ENCODE data around the gene TMEM63A.

GRCh38 chr1:225847610-225848009, 34.6 kb downstream of the TMEM63A start:
- TF ChIP-seq CTCF (IDR thresholded peaks at IDR 0.05) (no peak), POLR2A (IDR thresholded peaks at IDR 0.05; ENCODE audit: low read length) (no peak), CEBPB (IDR thresholded peaks at IDR 0.05) (no peak), CHD2 (IDR thresholded peaks at IDR 0.05; ENCODE audit: low read length, partially characterized antibody) (no peak), JUNB (IDR thresholded peaks at IDR 0.05) (no peak)
- TF ChIP-seq, protein P1, sequence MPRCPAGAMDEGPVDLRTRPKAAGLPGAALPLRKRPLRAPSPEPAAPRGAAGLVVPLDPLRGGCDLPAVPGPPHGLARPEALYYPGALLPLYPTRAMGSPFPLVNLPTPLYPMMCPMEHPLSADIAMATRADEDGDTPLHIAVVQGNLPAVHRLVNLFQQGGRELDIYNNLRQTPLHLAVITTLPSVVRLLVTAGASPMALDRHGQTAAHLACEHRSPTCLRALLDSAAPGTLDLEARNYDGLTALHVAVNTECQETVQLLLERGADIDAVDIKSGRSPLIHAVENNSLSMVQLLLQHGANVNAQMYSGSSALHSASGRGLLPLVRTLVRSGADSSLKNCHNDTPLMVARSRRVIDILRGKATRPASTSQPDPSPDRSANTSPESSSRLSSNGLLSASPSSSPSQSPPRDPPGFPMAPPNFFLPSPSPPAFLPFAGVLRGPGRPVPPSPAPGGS (IDR thresholded peaks at IDR 0.05): no peak
